UCSD-AML1 (cell line): ENCODE measurements around the gene SLC12A2.

Experiments used
- DNase-seq: peaks from one replicate; lab custom pipeline; 2025; ENCODE audit not compliant: unreplicated experiment; lab: John Stamatoyannopoulos, UW

SLC12A2 gene

DNA sequence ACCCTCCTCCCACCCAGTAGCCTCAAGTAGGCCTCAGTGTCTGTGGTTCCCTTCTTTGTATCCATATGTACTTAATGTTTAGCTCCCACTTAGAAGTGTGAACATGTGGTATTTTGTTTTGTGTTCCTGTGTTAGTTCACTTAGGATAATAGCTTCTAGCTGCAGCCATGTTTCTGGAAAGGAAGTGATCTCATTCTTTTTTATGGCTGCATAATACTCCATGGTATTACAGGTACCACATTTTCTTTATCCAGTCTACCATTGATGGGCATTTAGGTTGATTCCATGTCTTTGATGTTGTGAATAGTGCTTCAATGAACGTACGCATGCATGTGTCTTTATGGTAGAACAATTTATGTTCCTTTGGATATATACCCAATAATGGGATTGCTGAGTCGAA, 74.8 kb downstream of the SLC12A2 start:
- DNase-seq, result no peak

GRCh38 chr5:128163991-128164390, 80.4 kb downstream of the SLC12A2 start:
- no peak for DNase-seq

- DNase-seq, result no peak
Observed at GRCh38 chr5:128169401-128170017, 85.9 kb downstream of the SLC12A2 start.

DNA sequence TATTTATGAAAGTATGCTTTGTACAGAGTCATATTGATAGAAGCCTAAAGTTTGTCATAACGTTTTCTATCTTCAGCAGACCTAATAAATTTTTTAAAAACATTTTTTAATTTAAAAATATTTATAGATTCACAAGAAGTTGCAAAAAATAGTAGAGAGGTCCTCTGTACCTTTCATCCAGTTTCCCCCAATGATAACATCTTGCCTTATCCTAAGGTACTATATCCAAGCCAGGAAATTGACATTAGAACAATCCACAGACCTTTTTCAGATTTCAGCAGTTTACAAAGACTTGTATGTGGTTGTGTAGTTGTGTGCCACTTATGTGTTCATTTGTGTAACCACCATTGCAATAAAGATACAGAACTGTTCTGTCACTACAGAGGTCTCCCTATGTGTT, 88.5 kb downstream of the SLC12A2 start:
- DNase-seq, result no peak

GRCh38 chr5:128174951-128175350, 91.4 kb downstream of the SLC12A2 start:
- DNase-seq, result no peak

- no peak for DNase-seq
Observed at GRCh38 chr5:128192368-128192767, 108.8 kb downstream of the SLC12A2 start.

GRCh38 chr5:128193665-128194390, 110.3 kb downstream of the SLC12A2 start:
- no peak for DNase-seq

- DNase-seq, result no peak
Observed at GRCh38 chr5:128195316-128195715, 111.8 kb downstream of the SLC12A2 start.

DNA sequence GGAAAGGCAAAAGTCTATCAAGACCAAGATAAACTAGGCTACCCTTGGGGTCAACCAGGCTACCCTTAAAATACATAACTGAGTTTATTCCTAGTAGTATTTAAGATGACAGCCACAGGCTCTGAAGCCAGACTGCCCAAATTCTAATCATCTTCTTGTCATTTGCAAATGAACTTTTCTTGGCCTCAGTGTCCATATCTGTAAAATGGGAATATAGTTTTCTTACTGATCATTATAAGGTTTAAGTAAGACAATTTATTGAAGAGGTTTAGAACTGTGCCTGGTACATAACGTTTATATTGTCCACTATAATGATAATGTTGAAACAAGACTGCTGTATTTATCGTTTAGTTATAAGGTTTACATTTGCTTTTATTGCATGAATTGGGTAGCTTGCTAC, 112.5 kb downstream of the SLC12A2 start:
- DNase-seq, result no peak

DNA sequence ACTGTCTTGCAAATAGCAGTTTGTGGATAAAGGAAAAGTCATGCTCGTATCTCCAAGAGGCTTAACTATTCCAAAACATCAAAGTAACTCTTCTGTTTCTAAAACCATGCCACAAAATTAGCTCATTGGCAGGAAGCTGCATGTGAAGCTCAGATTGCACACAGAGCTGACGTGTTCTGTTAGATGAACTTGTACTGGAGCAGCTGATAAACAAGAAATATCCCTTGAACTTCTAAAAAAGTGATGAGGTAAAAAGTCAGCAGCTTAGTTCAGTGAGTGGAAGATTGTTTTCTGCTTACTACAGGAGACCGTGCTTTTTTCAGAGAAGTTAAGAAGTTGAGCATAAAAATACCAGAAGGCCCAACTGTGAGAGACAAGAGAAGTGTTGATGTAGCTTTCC, 113.2 kb downstream of the SLC12A2 start:
- DNase-seq, result no peak

- DNase-seq, result no peak
Observed at GRCh38 chr5:128197896-128198522, 114.4 kb downstream of the SLC12A2 start.

- no peak for DNase-seq
Observed at GRCh38 chr5:128199104-128199503, 115.5 kb downstream of the SLC12A2 start.

DNA sequence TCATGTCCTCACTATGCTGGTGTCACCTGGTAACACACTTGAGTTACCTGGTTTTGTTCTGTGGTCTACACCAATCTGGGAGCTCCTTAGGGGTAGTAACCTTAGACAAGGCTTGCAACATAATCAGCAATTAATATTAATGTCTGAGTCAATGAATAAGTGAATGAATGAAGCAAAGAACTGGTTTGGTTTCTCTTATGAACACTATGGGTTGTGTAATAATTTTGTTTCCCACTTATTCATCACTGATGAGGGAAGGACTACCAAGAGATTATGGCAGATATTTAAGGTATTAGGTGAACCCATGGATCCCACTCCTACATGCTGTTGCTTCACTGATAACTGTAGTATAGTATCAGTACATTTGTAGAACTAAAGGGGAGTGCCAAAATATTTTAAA, 116.0 kb downstream of the SLC12A2 start:
- no peak for DNase-seq

DNA sequence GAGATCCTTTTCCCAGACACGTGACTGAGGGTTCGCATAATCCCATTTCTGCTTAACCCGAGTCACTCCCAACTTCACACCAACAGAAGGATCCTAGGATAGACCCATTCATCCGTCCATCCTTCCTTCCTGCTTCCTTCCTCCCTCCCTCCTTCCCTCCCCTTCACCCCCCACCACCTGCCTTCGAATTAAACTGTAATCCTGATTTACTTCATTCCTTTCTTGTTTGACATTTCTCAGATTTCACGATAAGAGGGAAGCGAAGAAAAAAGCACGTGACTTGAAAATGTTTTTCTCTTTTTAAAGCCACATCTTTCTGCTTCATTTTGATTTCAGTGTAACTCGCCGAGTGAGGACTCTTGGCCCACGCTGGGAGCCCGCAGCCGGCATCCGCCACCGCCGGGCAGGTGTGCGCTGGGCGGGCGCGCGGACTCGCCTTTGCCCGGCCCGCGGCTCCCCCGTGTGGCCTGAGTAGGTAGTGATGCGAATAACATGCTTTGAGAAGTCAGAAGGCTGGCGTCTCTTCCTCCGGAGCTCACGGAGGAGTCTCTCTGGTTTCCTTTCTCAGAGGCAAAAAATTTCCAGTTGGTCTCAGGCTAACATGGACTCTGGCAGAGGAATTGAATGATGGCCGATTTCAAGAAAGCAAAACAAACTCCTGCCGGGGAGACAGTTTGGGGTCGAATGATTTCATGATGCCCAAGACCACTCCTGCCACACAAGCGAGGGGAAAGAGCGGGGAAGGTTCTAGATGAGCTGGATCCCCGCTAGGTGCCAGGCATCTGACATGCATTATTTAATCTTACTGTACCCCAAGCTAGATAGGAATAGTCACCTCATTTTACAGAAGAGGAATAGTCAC, 117.7 kb downstream of the SLC12A2 start:
- DNase-seq, result peak; percentile 70

- DNase-seq, result no peak
Observed at GRCh38 chr5:128202320-128202719, 118.8 kb downstream of the SLC12A2 start.

DNA sequence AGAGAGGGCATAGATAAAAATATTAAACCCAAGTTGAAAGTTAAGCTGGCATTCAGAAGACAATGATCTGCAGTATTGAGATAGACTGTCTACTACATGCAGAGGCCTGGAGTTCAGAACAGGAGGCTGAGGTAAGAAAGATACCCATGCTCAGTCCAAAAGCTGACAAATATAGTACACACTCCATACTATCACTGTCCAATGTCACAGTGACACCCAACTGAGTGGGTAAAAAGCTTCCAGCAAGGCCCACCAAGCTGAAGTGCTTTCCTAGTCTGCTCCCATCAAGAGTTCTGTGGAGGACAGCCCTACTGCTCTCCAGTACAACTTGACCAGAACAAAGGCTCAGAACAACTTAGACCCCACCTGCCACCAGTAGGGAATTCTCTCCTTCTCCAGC, 124.9 kb downstream of the SLC12A2 start:
- DNase-seq, result no peak

- no peak for DNase-seq
Observed at GRCh38 chr5:128212191-128212806, 128.7 kb downstream of the SLC12A2 start.

GRCh38 chr5:128213340-128213739, 129.8 kb downstream of the SLC12A2 start:
- DNase-seq, result peak; percentile 20

- DNase-seq, result no peak
Observed at GRCh38 chr5:128213833-128214232, 130.3 kb downstream of the SLC12A2 start.

DNA sequence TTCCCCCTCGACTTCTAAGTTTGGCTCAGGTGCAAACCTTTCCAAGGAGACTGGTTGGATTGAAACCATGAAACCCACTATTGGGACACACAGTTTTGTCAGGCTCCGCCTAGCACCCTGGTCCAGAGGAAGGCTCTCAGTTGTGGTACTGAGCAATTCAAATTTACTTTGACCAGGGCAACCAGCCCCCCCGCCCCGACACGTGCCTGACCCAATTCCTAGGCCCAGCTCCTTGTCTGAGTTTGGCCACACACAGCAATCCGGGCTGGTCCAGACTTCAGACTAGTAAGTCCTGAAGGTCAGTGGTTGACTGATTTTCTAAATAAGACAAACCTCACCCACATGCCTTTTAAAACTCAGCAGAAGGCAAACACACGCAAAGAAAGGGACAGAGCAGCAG, 132.7 kb downstream of the SLC12A2 start:
- DNase-seq, result no peak
